ENCODE results near the gene MBTPS1.

Gene MBTPS1

GRCh38 chr16:84047206-84047605, 69.5 kb downstream of the MBTPS1 start:
- no peak for TF ChIP-seq EZH2phosphoT487 (conservative IDR thresholded peaks at IDR 0.05; ENCODE audit: low read length)
- no peak for TF ChIP-seq CTCF (IDR thresholded peaks at IDR 0.05; ENCODE audit: insufficient read depth, low read length, poor library complexity, severe bottlenecking)
- Histone ChIP-seq H3K4me2 (ENCODE audit: low read depth, low read length, poor library complexity, severe bottlenecking) (no peak overlapping the region), H2AFZ (ENCODE audit: low read depth, low read length, severe bottlenecking) (no peak overlapping the region), H4K20me1 (ENCODE audit: low read depth, low read length) (no peaks in the 10 kb centered on the region), H3K27ac (ENCODE audit: low read depth, low read length) (no peak overlapping the region), H3K27me3 (ENCODE audit: low read length) (no peaks in the 10 kb centered on the region), H3K9me2 (replicated peaks; ENCODE audit: insufficient read depth, low read length) (no peaks in the 10 kb centered on the region), H3F3A (ENCODE audit: insufficient read depth) (no peaks in the 10 kb centered on the region), H3K9ac (ENCODE audit: low read length) (no peak overlapping the region), H3K9me3 (ENCODE audit: insufficient read depth, low read length) (no peaks in the 10 kb centered on the region), H3K79me2 (ENCODE audit: insufficient read depth, low read length) (no peaks in the 10 kb centered on the region), H3K36me3 (ENCODE audit: low read length) (no peaks in the 10 kb centered on the region), H3K4me3 (ENCODE audit: insufficient read depth, low read length, poor library complexity, severe bottlenecking) (no peak overlapping the region)

GRCh38 chr16:84045818-84046470, 70.8 kb downstream of the MBTPS1 start:
- Histone ChIP-seq H3K4me2 (ENCODE audit: low read depth, low read length, poor library complexity, severe bottlenecking) (no peak overlapping the region), H3K9ac (ENCODE audit: low read length) (no peak overlapping the region), H3F3A (ENCODE audit: insufficient read depth) (no peaks in the 10 kb centered on the region), H3K27me3 (ENCODE audit: low read length) (no peaks in the 10 kb centered on the region), H3K9me3 (ENCODE audit: insufficient read depth, low read length) (no peaks in the 10 kb centered on the region), H3K36me3 (ENCODE audit: low read length) (no peaks in the 10 kb centered on the region), H3K9me2 (replicated peaks; ENCODE audit: insufficient read depth, low read length) (no peaks in the 10 kb centered on the region), H3K79me2 (ENCODE audit: insufficient read depth, low read length) (no peaks in the 10 kb centered on the region), H3K4me3 (ENCODE audit: insufficient read depth, low read length, poor library complexity, severe bottlenecking) (no peak overlapping the region), H4K20me1 (ENCODE audit: low read depth, low read length) (no peaks in the 10 kb centered on the region), H3K27ac (ENCODE audit: low read depth, low read length) (no peak overlapping the region), H2AFZ (ENCODE audit: low read depth, low read length, severe bottlenecking) (no peak overlapping the region)
- TF ChIP-seq EZH2phosphoT487 (conservative IDR thresholded peaks at IDR 0.05; ENCODE audit: low read length) = no peak
- no peak for TF ChIP-seq CTCF (IDR thresholded peaks at IDR 0.05; ENCODE audit: insufficient read depth, low read length, poor library complexity, severe bottlenecking)

- H3K36me3 ChIP-seq (ENCODE audit: low read length) = no peaks in the 10 kb centered on the region
These were observed 71.5 kb downstream of the MBTPS1 start for GRCh38 chr16:84045001-84045817.

More at GRCh38 chr16:84045001-84045817, 71.5 kb downstream of the MBTPS1 start:
- Histone ChIP-seq H3K79me2 (ENCODE audit: insufficient read depth, low read length) (no peaks in the 10 kb centered on the region), H3K27ac (ENCODE audit: low read depth, low read length) (no peak overlapping the region), H3K9me3 (ENCODE audit: insufficient read depth, low read length) (no peaks in the 10 kb centered on the region), H3K4me3 (ENCODE audit: insufficient read depth, low read length, poor library complexity, severe bottlenecking) (no peak overlapping the region), H3K4me2 (ENCODE audit: low read depth, low read length, poor library complexity, severe bottlenecking) (no peak overlapping the region), H2AFZ (ENCODE audit: low read depth, low read length, severe bottlenecking) (no peak overlapping the region), H4K20me1 (ENCODE audit: low read depth, low read length) (no peaks in the 10 kb centered on the region), H3K27me3 (ENCODE audit: low read length) (no peaks in the 10 kb centered on the region), H3K9ac (ENCODE audit: low read length) (no peak overlapping the region), H3K9me2 (replicated peaks; ENCODE audit: insufficient read depth, low read length) (no peaks in the 10 kb centered on the region), H3F3A (ENCODE audit: insufficient read depth) (no peaks in the 10 kb centered on the region)
- no peak for TF ChIP-seq CTCF (IDR thresholded peaks at IDR 0.05; ENCODE audit: insufficient read depth, low read length, poor library complexity, severe bottlenecking)
- no peak for TF ChIP-seq EZH2phosphoT487 (conservative IDR thresholded peaks at IDR 0.05; ENCODE audit: low read length)
